Measurements from ENCODE around the gene FAF1. TPM values are rescaled to one million over a fixed set of nuclear protein-coding genes. Genes with fewer than 3 reads are reported as not detected.
A peak's percentile ranks its signal among the peaks of the same experiment; 100 is the strongest.

The FAF1 gene
- total and polyA plus RNA-seq, 9 of the 15 experiments (the other 6 are each of a cell fraction or from before 2014, with no cell fraction given) = 48.7 to 225 (median 118) TPM

DNA sequence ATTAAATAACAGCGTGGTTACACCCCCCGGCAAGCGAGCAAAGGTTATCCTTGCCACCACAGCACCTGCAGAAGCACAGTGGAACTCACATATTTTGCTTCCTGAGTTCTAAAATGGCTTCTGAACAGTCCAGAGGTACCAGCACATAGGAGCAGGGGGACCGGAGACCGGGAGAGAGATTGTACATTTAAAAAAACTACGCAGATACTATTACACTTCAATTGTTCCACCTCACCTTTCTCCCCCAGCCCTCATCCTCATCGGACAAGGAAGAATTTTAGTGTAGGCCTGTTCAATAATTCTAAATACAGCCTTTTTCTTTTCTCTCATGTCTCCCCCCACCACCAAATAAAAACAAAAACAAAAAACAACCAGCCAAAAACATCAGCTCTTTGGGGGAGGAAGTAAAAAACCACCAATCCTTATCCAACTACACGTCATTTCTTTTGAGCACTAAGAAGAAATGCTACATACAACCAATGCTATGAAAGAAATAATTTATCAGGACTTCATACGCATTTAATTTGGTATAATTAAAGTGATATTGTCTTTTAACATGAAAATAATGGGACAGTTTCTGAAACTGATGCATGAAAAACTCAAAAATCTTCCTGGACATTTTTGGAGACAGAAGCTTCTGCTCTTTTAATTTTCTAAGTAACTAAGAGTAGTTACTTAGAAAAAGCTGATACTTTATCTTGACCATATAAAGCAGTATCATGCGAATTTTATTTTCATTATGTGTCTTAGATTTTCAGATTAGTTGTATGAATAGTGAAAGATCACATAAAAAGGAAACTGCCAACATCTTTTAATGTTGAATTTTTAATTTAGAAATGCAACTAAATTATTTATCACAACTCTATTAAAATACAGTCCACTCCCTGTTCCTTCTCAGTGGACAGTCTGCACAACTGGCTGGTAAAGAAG, 19.1 kb upstream of the FAF1 start (continued):
- TF ChIP-seq, protein P1, sequence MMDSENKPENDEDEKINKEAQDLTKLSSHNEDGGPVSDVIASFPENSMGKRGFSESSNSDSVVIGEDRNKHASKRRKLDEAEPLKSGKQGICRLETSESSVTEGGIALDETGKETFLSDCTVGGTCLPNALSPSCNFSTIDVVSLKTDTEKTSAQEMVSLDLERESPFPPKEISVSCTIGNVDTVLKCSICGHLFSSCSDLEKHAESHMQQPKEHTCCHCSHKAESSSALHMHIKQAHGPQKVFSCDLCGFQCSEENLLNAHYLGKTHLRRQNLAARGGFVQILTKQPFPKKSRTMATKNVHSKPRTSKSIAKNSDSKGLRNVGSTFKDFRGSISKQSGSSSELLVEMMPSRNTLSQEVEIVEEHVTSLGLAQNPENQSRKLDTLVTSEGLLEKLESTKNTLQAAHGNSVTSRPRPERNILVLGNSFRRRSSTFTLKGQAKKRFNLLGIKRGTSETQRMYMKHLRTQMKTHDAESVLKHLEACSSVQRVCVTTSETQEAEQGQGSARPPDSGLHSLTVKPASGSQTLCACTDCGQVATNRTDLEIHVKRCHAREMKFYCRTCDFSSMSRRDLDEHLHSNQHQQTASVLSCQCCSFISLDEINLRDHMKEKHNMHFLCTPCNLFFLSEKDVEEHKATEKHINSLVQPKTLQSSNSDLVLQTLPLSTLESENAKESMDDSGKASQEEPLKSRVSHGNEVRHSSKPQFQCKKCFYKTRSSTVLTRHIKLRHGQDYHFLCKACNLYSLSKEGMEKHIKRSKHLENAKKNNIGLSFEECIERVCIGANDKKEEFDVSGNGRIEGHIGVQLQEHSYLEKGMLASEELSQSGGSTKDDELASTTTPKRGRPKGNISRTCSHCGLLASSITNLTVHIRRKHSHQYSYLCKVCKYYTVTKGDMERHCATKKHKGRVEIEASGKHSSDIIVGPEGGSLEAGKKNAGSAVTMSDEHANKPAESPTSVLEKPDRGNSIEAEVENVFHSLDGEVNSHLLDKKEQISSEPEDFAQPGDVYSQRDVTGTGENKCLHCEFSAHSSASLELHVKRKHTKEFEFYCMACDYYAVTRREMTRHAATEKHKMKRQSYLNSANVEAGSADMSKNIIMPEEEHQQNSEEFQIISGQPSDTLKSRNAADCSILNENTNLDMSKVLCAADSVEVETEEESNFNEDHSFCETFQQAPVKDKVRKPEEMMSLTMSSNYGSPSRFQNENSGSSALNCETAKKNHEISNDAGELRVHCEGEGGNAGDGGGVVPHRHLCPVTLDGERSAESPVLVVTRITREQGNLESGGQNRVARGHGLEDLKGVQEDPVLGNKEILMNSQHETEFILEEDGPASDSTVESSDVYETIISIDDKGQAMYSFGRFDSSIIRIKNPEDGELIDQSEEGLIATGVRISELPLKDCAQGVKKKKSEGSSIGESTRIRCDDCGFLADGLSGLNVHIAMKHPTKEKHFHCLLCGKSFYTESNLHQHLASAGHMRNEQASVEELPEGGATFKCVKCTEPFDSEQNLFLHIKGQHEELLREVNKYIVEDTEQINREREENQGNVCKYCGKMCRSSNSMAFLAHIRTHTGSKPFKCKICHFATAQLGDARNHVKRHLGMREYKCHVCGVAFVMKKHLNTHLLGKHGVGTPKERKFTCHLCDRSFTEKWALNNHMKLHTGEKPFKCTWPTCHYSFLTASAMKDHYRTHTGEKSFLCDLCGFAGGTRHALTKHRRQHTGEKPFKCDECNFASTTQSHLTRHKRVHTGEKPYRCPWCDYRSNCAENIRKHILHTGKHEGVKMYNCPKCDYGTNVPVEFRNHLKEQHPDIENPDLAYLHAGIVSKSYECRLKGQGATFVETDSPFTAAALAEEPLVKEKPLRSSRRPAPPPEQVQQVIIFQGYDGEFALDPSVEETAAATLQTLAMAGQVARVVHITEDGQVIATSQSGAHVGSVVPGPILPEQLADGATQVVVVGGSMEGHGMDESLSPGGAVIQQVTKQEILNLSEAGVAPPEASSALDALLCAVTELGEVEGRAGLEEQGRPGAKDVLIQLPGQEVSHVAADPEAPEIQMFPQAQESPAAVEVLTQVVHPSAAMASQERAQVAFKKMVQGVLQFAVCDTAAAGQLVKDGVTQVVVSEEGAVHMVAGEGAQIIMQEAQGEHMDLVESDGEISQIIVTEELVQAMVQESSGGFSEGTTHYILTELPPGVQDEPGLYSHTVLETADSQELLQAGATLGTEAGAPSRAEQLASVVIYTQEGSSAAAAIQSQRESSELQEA (IDR thresholded peaks at IDR 0.05; ENCODE audit: low read depth) = peak; percentile 39; the same call in 1 of the 2 replicates
- TF ChIP-seq ZNF717 (CRISPR knock-in tag; IDR thresholded peaks at IDR 0.05) = no peak
- TF ChIP-seq, protein P2, sequence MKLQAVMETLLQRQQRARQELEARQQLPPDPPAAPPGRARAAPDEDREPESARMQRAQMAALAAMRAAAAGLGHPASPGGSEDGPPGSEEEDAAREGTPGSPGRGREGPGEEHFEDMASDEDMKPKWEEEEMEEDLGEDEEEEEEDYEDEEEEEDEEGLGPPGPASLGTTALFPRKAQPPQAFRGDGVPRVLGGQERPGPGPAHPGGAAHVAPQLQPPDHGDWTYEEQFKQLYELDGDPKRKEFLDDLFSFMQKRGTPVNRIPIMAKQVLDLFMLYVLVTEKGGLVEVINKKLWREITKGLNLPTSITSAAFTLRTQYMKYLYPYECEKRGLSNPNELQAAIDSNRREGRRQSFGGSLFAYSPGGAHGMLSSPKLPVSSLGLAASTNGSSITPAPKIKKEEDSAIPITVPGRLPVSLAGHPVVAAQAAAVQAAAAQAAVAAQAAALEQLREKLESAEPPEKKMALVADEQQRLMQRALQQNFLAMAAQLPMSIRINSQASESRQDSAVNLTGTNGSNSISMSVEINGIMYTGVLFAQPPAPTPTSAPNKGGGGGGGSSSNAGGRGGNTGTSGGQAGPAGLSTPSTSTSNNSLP (IDR thresholded peaks at IDR 0.05; ENCODE audit: borderline replicate concordance, low read depth, low read length) = peak; percentile 76
- peak; percentile 54; the same call in 1 of the 2 replicates for TF ChIP-seq ATF7 (IDR thresholded peaks at IDR 0.05)
- TF ChIP-seq NFYB (IDR thresholded peaks at IDR 0.05; ENCODE audit: extremely low read depth, insufficient read length) = no peak
- TF ChIP-seq ZNF239 (CRISPR knock-in tag; IDR thresholded peaks at IDR 0.05) = 0 out of 2 replicates have a peak, but pooled peaks have one; percentile 16
- no peak for TF ChIP-seq HOXB6 (CRISPR knock-in tag; IDR thresholded peaks at IDR 0.05; ENCODE audit: borderline replicate concordance)
- 0 out of 2 replicates have a peak, but pooled peaks have one; percentile 13 for TF ChIP-seq KAT8 (IDR thresholded peaks at IDR 0.05; ENCODE audit: low read depth)
- TF ChIP-seq FOXK2 (conservative IDR thresholded peaks at IDR 0.05 in 1 of 2, IDR thresholded peaks at IDR 0.05 in 1 of 2; ENCODE audit: low read depth in 2 of 2) = 0 out of 4 replicates have a peak, but pooled peaks of 1 of the 2 experiments have one; percentile 62
- TF ChIP-seq ELF4 (CRISPR knock-in tag; IDR thresholded peaks at IDR 0.05) = peak; percentile 84
- TF ChIP-seq ZNF232 (CRISPR knock-in tag; IDR thresholded peaks at IDR 0.05) = no peak
- no peak for TF ChIP-seq RBBP5 (IDR thresholded peaks at IDR 0.05; ENCODE audit: borderline replicate concordance, insufficient read depth, low read length, poor library complexity, severe bottlenecking)
- TF ChIP-seq EP300 (IDR thresholded peaks at IDR 0.05; ENCODE audit: low read length) = 0 out of 2 replicates have a peak, but pooled peaks have one; percentile 4
- 0 out of 2 replicates have a peak, but pooled peaks have one; percentile 27 for TF ChIP-seq ETV1 (tag; conservative IDR thresholded peaks at IDR 0.05; ENCODE audit: low read depth)
- 0 out of 2 replicates have a peak, but pooled peaks have one; percentile 53 for TF ChIP-seq LEF1 (IDR thresholded peaks at IDR 0.05)
- 0 out of 2 replicates have a peak, but pooled peaks have one; percentile 29 for TF ChIP-seq HMG20A (CRISPR knock-in tag; conservative IDR thresholded peaks at IDR 0.05)
- no peak for TF ChIP-seq ZNF282 (CRISPR knock-in tag; IDR thresholded peaks at IDR 0.05)

All from K562 (cell line).